Adipocyte (in vitro differentiated cells): ENCODE data around the gene IQGAP1.

ENCODE experiments used
- DNase-seq: peaks from one replicate; pipeline ENCODE4 v3.0.0-alpha.2; 2015; ENCODE audit warnings: low read depth
- H3K27me3 ChIP-seq: replicated peaks from 2 replicates; pipeline ENCODE4 v1.7.0; 2013; ENCODE audit warnings: mild to moderate bottlenecking, low read length, moderate library complexity; ENCODE audit not compliant: control insufficient read depth, insufficient read depth
- H3K36me3 ChIP-seq: 2 replicates; pipeline ENCODE4 v1.7.0; 2013; ENCODE audit warnings: low read length, mild to moderate bottlenecking, moderate library complexity; ENCODE audit not compliant: control insufficient read depth, insufficient read depth, severe bottlenecking
- H3K4me1 ChIP-seq: 2 replicates; pipeline ENCODE4 v1.7.0; 2013; ENCODE audit warnings: mild to moderate bottlenecking, low read length, moderate library complexity; ENCODE audit not compliant: control insufficient read depth, insufficient read depth
- H3K4me3 ChIP-seq: 2 replicates; pipeline ENCODE4 v1.7.0; 2013; ENCODE audit warnings: mild to moderate bottlenecking, low read length, moderate library complexity
- H3K9ac ChIP-seq: 2 replicates; pipeline ENCODE4 v1.7.0; 2013; ENCODE audit warnings: mild to moderate bottlenecking, low read length, moderate library complexity
- H3K9me3 ChIP-seq: 2 replicates; pipeline ENCODE4 v1.7.0; 2013; ENCODE audit warnings: mild to moderate bottlenecking, low read length, moderate library complexity; ENCODE audit not compliant: control insufficient read depth

Gene IQGAP1

DNA sequence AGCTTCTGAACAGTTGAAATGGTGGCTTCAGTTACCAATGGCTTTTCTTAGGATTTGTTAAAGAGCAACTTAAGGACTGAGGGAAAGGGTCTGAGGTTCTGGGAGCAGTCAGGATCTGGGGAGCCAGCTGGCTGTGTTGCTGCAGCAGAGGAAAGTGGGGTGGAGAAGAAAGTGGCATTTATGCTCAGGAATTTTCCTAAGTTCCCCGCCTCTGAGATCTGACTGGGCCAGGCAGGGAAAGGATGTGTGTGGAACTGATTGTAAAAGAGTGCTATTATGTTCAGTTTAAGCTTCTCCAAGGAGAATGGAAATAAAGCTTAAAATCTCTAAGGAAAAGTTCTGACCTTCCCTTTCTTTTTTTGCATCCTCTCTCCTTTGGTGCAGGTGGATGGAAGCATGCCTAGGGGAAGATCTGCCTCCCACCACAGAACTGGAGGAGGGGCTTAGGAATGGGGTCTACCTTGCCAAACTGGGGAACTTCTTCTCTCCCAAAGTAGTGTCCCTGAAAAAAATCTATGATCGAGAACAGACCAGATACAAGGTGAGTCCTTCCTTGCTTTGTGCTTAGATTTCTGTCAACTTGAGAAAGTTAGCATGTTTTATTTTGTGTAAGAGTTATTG is 37.8 kb downstream of the IQGAP1 start:
- Histone ChIP-seq H3K9me3 (no peaks in the 10 kb centered on the region), H3K36me3 (peaks cover 22% of the 10 kb centered on the region), H3K4me3 (no peak overlapping the region), H3K27me3 (no peaks in the 10 kb centered on the region), H3K4me1 (peaks cover 35% of the 10 kb centered on the region), H3K9ac (peak overlapping the region; percentile 1)
- peak; percentile 49 for DNase-seq

DNA sequence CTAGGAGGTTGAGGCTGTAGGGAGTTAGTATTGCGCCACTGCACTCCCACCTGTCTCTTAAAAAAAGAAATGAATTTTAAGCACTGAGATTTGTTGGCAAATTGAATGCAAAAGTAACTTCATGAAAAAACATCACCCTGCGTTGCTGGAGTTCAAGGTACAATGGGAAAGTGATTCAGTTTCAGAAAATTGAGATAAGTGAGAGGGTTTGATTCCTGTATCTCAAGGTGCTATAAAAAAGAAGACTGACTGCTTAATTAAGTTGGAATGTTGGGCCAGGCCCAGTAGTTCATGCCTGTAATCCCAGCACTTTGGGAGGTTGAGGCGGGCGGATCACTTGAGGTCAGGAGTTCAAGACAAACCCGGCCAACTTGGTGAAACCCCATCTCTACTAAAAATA is 39.1 kb downstream of the IQGAP1 start:
- H3K36me3 ChIP-seq, result peaks cover 25% of the 10 kb centered on the region
- no peak for DNase-seq
- no peaks in the 10 kb centered on the region for H3K27me3 ChIP-seq
- peaks cover 25% of the 10 kb centered on the region for H3K4me1 ChIP-seq
- no peak overlapping the region for H3K4me3 ChIP-seq
- H3K9me3 ChIP-seq, result no peaks in the 10 kb centered on the region
- H3K9ac ChIP-seq, result no peak overlapping the region

DNA sequence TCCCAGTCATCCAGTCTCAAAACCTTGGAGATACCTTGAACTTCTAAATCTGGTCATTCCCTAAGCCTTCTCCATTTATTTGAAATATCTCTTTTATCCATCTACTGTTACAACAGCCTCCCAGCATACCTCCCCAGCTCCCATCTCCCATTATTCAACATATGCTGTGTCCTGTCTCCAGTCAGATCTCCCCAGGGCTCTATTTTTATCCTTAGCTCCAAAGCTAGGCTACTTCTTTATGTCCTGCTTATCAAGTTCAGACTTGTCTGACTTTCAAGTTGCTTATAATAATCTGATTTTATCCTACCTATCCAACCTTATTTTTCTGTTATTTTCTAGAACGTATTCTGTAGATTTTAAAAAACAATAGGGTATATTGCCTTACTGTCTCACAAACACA is 44.2 kb downstream of the IQGAP1 start:
- peaks cover 47% of the 10 kb centered on the region for H3K36me3 ChIP-seq
- no peak overlapping the region for H3K9ac ChIP-seq
- H3K9me3 ChIP-seq, result no peaks in the 10 kb centered on the region
- no peaks in the 10 kb centered on the region for H3K4me1 ChIP-seq
- no peak for DNase-seq
- H3K4me3 ChIP-seq, result no peak overlapping the region
- H3K27me3 ChIP-seq, result no peaks in the 10 kb centered on the region

DNA sequence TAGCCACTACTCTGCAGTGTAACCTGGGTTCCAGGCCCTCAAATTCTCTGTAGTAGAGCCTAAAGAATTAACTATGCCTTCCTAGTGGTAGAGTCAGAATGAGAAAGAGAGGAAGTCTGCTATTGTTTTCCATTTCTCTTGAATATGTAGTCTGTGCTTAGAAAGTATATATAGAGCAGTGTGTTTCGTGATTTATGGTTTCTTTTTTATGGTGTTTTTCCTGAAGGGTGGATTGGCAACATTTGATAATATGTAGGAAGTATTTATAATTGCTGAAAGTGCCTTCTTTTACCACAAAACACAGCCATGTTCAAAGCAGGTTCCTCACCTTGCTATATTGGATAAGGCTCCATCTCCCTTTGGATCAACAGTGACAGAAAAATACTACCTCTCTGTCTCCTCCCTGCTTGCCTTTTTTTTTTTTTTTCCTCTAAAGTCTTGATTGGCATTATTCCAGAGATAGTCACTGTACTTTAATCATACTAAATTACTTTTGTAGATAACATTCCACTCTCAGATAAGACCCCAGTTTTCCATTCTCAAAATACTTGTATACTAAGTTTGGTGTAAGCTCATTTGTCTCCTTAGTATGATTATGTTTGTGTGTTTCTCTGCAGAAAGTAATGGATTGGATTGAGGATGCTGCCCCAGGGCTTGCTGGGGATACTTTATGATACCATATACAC is 47.8 kb downstream of the IQGAP1 start:
- Histone ChIP-seq H3K4me3 (no peak overlapping the region), H3K9me3 (no peaks in the 10 kb centered on the region), H3K9ac (no peak overlapping the region), H3K36me3 (peaks cover 47% of the 10 kb centered on the region), H3K4me1 (no peaks in the 10 kb centered on the region), H3K27me3 (no peaks in the 10 kb centered on the region)
- DNase-seq, result no peak

DNA sequence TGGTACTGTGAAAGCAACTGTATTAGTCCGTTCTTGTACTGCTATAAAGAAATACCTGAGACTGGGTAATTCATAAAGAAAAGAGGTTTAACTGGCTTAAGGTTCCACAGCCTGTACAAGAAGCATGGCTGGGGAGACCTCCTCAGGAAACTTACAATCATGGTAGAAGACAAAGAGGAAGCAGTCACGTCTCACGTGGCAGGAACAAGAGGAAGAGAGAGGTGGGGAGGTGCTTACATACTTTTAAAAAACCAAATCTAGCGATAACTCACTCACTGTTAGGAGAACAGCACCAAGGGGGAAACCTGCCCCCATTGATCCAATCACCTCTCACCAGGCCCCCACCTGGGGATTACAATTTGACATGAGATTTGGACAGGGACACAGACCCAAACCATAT is 48.9 kb downstream of the IQGAP1 start:
- Histone ChIP-seq H3K4me3 (no peak overlapping the region), H3K36me3 (peaks cover 57% of the 10 kb centered on the region), H3K27me3 (no peaks in the 10 kb centered on the region), H3K9me3 (no peaks in the 10 kb centered on the region), H3K4me1 (no peaks in the 10 kb centered on the region), H3K9ac (no peak overlapping the region)
- DNase-seq, result no peak

DNA sequence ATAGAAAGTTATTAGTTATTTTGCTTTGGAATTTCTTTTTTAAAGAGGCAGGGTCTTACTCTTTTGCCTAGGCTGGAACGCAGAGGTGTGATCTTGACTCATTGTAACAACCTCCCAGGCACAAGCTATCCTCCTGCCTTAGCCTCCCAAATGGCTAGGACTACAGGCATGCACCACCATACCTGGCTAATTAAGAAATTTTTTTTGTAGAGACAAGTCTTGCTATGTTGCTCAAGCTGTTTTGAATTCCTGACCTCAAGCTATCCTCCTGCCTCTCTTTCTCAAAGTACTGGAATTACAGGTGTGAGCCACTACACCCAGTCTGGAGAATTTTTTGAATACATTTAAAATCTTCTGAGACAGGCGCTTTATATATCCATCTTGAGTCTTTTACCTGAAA is 49.5 kb downstream of the IQGAP1 start:
- Histone ChIP-seq H3K36me3 (peaks cover 58% of the 10 kb centered on the region), H3K4me3 (no peak overlapping the region), H3K27me3 (no peaks in the 10 kb centered on the region), H3K9ac (no peak overlapping the region), H3K9me3 (no peaks in the 10 kb centered on the region), H3K4me1 (no peaks in the 10 kb centered on the region)
- no peak for DNase-seq

DNA sequence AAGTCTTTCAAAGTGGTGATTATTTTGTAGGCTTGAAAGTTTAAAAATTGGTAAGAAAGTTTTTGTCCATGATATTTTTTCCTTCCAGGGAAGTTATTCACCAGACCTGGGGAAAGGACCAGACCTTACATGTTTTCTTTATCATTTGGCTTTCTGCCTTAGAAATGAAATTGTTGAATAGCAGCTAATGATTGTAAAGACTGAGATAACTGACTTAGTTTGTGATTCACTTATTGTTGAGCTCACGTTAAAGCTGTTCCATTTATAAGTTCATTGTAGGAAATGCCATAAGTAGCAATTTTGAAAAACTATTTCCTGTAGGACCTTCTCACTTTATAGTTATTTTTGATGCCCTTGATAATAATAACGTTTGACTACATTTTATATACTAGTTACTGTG is 51.9 kb downstream of the IQGAP1 start:
- no peaks in the 10 kb centered on the region for H3K9me3 ChIP-seq
- no peaks in the 10 kb centered on the region for H3K27me3 ChIP-seq
- DNase-seq, result no peak
- H3K4me3 ChIP-seq, result no peak overlapping the region
- H3K9ac ChIP-seq, result no peak overlapping the region
- peaks cover 67% of the 10 kb centered on the region for H3K36me3 ChIP-seq
- H3K4me1 ChIP-seq, result no peaks in the 10 kb centered on the region

DNA sequence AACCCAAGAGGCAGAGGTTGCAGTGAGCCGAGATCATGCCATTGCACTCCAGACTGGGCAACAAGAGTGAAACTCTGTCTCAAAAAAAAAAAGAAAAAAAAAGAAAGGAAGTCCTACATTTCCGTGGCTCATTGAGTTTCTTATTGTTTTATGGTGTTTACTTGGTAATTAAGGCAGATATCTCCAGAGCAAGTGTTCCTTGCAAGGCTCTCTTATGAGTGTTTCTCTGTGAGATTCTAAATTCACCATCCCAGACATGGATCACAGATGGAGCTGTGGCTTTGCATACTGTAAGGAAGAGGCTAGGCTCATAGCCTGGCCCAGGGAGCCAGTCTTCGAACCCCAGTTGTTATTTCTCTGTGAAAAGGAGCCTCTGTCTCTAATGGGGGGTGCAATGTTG is 53.0 kb downstream of the IQGAP1 start:
- no peaks in the 10 kb centered on the region for H3K9me3 ChIP-seq
- DNase-seq, result no peak
- peaks cover 69% of the 10 kb centered on the region for H3K36me3 ChIP-seq

DNA sequence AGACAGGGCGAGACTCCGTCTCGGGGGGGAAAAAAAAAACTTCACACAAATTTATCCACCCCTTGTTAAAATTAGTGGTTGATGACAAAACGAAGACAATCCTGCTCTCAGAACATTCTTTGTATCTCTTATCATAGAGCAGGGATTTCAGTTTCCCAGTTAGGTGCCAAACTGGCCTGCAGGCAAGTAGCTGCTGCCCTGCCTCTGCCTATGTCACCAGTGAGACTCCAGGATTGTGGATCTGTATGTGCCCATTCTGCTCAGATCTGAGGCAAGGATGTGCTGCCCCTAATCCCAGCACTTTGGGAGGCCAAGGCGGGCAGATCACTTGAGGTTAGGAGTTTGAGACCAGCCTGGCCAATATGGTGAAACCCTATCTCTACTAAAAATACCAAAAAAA is 54.4 kb downstream of the IQGAP1 start:
- Histone ChIP-seq H3K4me3 (no peak overlapping the region), H3K36me3 (peaks cover 81% of the 10 kb centered on the region), H3K4me1 (no peaks in the 10 kb centered on the region), H3K27me3 (no peaks in the 10 kb centered on the region), H3K9ac (no peak overlapping the region), H3K9me3 (no peaks in the 10 kb centered on the region)
- no peak for DNase-seq

More for the DNA sequence above, 53.0 kb downstream of the IQGAP1 start:
- H3K27me3 ChIP-seq, result no peaks in the 10 kb centered on the region
- H3K4me1 ChIP-seq, result no peaks in the 10 kb centered on the region
- H3K9ac ChIP-seq, result no peak overlapping the region
- no peak overlapping the region for H3K4me3 ChIP-seq

DNA sequence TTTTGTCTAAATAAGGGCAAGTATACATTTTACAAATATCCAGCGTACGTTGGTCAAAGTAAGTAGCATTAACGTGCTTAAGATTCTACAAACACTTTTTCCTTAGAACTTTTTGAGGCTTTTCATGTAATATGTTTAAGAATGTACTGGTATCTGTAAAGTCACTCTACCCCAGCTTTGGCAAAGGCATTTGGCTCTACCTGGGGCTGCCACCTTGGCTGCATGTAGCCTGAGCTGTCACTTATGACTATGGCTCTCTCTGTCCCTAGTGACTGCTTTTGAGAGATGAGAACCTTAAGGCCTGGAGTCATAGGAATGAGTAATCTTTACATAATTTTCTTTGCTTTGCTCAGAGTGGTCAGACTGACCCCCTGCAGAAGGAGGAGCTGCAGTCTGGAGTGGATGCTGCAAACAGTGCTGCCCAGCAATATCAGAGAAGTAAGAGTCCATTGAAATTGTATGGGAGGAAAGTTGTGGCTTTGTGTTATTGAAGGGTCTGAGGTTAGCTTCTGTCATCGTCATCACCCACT is 61.2 kb downstream of the IQGAP1 start:
- Histone ChIP-seq H3K9me3 (no peaks in the 10 kb centered on the region), H3K36me3 (peaks cover 98% of the 10 kb centered on the region), H3K27me3 (no peaks in the 10 kb centered on the region), H3K4me1 (no peaks in the 10 kb centered on the region), H3K9ac (no peak overlapping the region), H3K4me3 (no peak overlapping the region)
- no peak for DNase-seq

DNA sequence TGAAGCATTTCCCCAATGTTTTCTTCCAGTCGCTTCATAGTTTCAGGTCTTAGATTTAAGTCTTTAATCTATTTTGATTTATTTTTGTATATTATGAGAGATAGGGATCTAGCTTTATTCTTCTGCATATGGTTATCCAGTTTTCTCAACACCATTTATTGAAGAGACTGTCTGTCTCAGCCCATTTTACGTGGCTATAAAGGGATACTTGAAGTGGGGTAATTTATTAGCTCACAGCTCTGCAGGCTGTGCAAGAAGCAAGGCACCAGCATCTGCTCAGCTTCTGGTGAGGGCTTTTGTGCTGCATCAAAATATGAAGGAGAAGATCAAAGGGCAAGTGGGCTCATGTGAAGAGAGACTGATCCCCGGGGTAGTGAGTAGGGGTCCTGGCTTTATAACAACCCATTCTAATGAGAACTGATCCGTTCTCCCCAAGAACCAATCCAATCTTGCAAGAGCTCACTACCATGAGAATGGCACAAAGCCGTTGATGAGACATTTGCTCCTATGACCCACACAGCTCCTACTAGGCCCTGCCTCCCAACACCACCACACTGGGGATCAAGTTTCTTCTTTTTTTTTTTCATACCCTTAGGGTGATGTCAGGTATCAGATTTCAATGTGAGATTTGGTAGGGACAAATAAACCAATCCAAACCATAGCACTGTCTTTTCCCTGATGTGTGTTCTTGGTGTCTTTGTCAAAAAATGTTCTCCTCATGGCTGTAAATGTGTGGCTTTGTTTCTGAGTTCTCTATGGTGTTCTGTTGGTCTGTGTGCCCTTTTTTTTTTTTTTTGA is 63.2 kb downstream of the IQGAP1 start:
- H3K9me3 ChIP-seq, result no peaks in the 10 kb centered on the region
- H3K36me3 ChIP-seq, result peaks cover 98% of the 10 kb centered on the region
- H3K27me3 ChIP-seq, result no peaks in the 10 kb centered on the region
- DNase-seq, result peak; percentile 70
- no peak overlapping the region for H3K9ac ChIP-seq
- H3K4me1 ChIP-seq, result no peaks in the 10 kb centered on the region
- H3K4me3 ChIP-seq, result no peak overlapping the region
